Measurements from ENCODE around the gene SLC12A7.

DNA sequence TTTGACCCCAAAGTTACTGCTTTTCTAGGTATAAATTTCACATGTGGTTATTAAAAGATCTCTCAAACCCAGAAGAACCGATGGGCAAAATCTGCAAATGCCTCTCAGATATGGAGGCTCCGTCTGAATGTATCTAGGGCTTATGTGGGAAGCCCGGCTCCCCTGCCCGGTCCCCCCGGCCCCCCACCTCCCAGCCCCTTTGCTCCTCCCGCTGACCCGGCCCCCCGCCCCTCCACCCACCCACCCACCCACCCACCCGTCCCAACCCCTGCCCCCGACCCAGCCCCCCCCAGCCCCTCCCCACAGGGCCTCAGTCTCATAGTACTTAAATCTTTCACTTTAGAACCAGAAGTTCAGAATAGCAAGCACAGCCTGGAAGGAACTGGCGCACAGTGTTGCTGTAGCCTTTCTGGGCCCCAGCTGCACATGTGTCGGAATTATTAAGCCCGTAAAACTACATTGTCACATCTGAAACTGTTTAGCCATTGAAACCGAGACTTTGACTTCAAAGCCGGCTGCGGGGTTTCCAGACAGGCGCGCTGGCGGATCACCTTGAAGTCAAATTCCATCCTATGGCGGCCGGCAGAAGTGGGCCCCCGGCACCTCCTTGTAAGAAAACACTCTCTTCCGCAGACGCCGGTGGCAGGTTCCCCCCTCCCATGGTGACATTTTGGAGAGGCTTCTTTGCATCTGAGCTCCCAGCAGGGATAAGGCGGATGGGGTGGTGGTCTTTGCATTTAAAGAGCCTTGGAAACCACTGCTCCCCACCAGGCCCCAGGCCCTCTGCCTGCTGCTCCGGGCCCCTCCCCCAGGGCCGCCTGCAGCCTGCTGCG lies 90.5 kb downstream of the SLC12A7 start:
- TF ChIP-seq MAX (CRISPR knock-in tag; IDR thresholded peaks at IDR 0.05) (no peak), SIRT6 (IDR thresholded peaks at IDR 0.05; ENCODE audit: low read depth, low read length) (no peak), STAG1 (CRISPR knock-in tag; IDR thresholded peaks at IDR 0.05; ENCODE audit: borderline replicate concordance) (no peak), CTCF (IDR thresholded peaks at IDR 0.05 in 2 of 3, conservative IDR thresholded peaks at IDR 0.05 in 1 of 3; ENCODE audit: insufficient read depth in 2 of 3, low read depth in 1 of 3, low read length in 3 of 3) (no peak), SREBF2 (CRISPR knock-in tag; IDR thresholded peaks at IDR 0.05) (no peak), ERF (CRISPR knock-in tag; IDR thresholded peaks at IDR 0.05) (no peak)
- TF ChIP-seq, protein P1, sequence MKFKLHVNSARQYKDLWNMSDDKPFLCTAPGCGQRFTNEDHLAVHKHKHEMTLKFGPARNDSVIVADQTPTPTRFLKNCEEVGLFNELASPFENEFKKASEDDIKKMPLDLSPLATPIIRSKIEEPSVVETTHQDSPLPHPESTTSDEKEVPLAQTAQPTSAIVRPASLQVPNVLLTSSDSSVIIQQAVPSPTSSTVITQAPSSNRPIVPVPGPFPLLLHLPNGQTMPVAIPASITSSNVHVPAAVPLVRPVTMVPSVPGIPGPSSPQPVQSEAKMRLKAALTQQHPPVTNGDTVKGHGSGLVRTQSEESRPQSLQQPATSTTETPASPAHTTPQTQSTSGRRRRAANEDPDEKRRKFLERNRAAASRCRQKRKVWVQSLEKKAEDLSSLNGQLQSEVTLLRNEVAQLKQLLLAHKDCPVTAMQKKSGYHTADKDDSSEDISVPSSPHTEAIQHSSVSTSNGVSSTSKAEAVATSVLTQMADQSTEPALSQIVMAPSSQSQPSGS (CRISPR knock-in tag; IDR thresholded peaks at IDR 0.05) = no peak

Measured in K562 (cell line).